Stimulated activated CD4-positive, alpha-beta T cell treated with anti-CD3 and anti-CD28 coated beads, Interleukin-4, amount 100 ng/mL, for 4 hours (primary cell): ENCODE measurements around the gene TOX2.

Experiments used
- DNase-seq, 2 experiments: peaks; one replicate each; pipeline ENCODE4 v3.0.0-alpha.2; 2020

The TOX2 gene

GRCh38 chr20:44023515-44024371 is 109.1 kb downstream of the TOX2 start:
- DNase-seq: no peak

- DNase-seq: no peak
These were observed 110.3 kb downstream of the TOX2 start for GRCh38 chr20:44024820-44025580.

- no peak for DNase-seq
These were observed 111.1 kb downstream of the TOX2 start for GRCh38 chr20:44025756-44026155.

GRCh38 chr20:44026647-44027342 is 112.1 kb downstream of the TOX2 start:
- DNase-seq: no peak

GRCh38 chr20:44027343-44028002 is 112.8 kb downstream of the TOX2 start:
- no peak for DNase-seq

GRCh38 chr20:44028003-44028730 is 113.5 kb downstream of the TOX2 start:
- DNase-seq: no peak

GRCh38 chr20:44028868-44029847 is 114.5 kb downstream of the TOX2 start:
- no peak for DNase-seq

- DNase-seq: no peak
These were observed 115.2 kb downstream of the TOX2 start for GRCh38 chr20:44029848-44030230.

GRCh38 chr20:44030394-44030793 is 115.7 kb downstream of the TOX2 start:
- DNase-seq: no peak

- DNase-seq: no peak
These were observed 116.4 kb downstream of the TOX2 start for GRCh38 chr20:44031001-44031574.

GRCh38 chr20:44031781-44032582 is 117.3 kb downstream of the TOX2 start:
- DNase-seq: no peak

GRCh38 chr20:44032583-44033331 is 118.1 kb downstream of the TOX2 start:
- DNase-seq: no peak

GRCh38 chr20:44033344-44033743 is 118.7 kb downstream of the TOX2 start:
- no peak for DNase-seq

GRCh38 chr20:44033873-44034272 is 119.2 kb downstream of the TOX2 start:
- DNase-seq: no peak

- no peak for DNase-seq
These were observed 119.8 kb downstream of the TOX2 start for GRCh38 chr20:44034451-44034850.

- DNase-seq: no peak
These were observed 120.4 kb downstream of the TOX2 start for GRCh38 chr20:44034965-44035635.

GRCh38 chr20:44035924-44036323 is 121.3 kb downstream of the TOX2 start:
- DNase-seq: no peak

GRCh38 chr20:44036441-44036840 is 121.8 kb downstream of the TOX2 start:
- DNase-seq: no peak
